Activated naive CD4-positive, alpha-beta T cell treated with anti-CD3 and anti-CD28 coated beads for 36 hours (primary cell): Measurements from ENCODE around the gene ZFP90. TPM values are rescaled to one million over a fixed set of nuclear protein-coding genes. Genes with fewer than 3 reads are reported as not detected.
"Not testable (repeated sequence)": the region's sequence is repeated elsewhere in the genome, so short reads cannot be mapped to it uniquely, and the experiment has no call there.

Experiments used
- CTCF ChIA-PET: fragments of 350-600 bp; sonication (Branson Sonifier 250); formaldehyde crosslinking; loops from one replicate; lab custom pipeline; 2021; ENCODE audit warnings: antibody characterized with exemption; lab: Charles Lee
- DNase-seq: peaks from one replicate; pipeline ENCODE4 v3.0.0-alpha.2; 2020
- H3K27ac Mint-ChIP-seq: one replicate; pipeline ENCODE4 v1.8.0; 2021; ENCODE audit warnings: mild to moderate bottlenecking, mixed read lengths
- H3K27me3 Mint-ChIP-seq: one replicate; pipeline ENCODE4 v1.8.0; 2021; ENCODE audit warnings: low read depth, mixed read lengths
- H3K36me3 Mint-ChIP-seq: one replicate; pipeline ENCODE4 v1.8.0; 2021; ENCODE audit warnings: low read depth, mixed read lengths
- H3K4me1 Mint-ChIP-seq: one replicate; pipeline ENCODE4 v1.8.0; 2021; ENCODE audit warnings: low read depth, mixed read lengths
- H3K4me3 Mint-ChIP-seq: one replicate; pipeline ENCODE4 v1.8.0; 2021; ENCODE audit warnings: mild to moderate bottlenecking, moderate library complexity, mixed read lengths
- H3K9me3 Mint-ChIP-seq: one replicate; pipeline ENCODE4 v1.8.0; 2021; ENCODE audit warnings: mixed read lengths
- intact Hi-C: fragments of 100-400 bp; cut with micrococcal nuclease; formaldehyde crosslinking; loops from one replicate; pipeline ENCODE4 v1.15.1; 2023
- total RNA-seq, 2 experiments: library from RNA; stranded (reverse); gene quantifications; one replicate each; pipeline ENCODE4 v1.2.3, GENCODE V29; 2021

Gene ZFP90
- total RNA-seq, result 10 to 100 TPM; 27.5 to 30.2 TPM

DNA sequence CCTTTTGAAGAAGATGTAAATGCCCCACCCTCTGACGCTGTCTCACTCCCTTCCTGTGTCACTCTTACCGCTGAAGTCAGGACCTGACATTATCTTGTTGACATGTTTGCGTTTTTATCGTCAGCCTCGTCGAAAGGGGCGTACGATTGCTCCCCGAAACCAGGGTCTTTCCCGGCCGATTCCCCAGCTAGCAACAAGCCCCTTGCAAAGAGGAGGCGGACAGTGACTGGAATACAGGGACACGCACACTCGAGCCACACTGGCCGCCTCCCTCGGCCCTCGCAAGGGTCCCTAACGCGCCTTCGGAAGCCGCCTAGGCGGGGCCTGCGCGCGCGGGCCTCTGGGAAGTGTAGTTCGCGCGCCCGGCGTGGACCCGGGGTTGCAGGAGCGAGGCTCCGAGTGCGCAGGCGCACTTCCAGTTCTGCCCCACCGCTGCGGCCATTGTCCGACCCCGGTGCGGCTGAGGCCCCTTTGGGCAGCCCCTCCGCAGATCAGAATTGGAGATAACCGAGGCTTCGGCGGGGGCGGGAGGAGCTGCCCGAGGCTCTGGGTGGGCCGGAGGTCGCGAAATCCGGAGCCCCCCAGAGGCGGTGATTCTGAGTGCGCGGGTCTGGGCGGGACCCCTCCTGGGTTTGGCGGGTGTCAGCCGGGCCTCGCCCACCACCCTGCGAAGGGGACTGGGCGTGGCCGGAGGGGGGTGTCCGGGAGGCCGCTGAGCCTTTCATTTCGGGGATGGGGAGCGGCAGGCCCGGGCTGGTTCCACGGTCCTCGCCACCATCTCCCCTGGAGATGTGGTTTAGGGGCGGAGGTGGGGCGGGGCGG lies at the start of gene ZFP90:
ZFP90 (plus strand) TSS at position 412 of the 822 bp plus-strand sequence. CDS start 502 bp downstream, outside the sequence.
- intact Hi-C loops, result loop anchor here (1.0 kb wide), 1 partner anchor 9 kb away; no protein-coding TSS in a partner anchor
- H3K4me3 Mint-ChIP-seq, result peak within 1 kb of the TSS; percentile 91
- peaks cover 4% of the 10 kb centered on the region for H3K9me3 Mint-ChIP-seq
- DNase-seq, result peak; percentile 85
- peak within 1 kb of the TSS; percentile 96 for H3K27ac Mint-ChIP-seq
- H3K4me1 Mint-ChIP-seq, result peaks cover 19% of the 10 kb centered on the region
- no peaks in the 10 kb centered on the region for H3K27me3 Mint-ChIP-seq
- CTCF ChIA-PET, result interaction anchor here (1.1 to 2.2 kb wide), 4 partner anchors 10 to 51 kb away, joined by 5 to 14 read pairs (median 6); no protein-coding TSS in a partner anchor
- peaks cover 41% of the 10 kb centered on the region for H3K36me3 Mint-ChIP-seq

DNA sequence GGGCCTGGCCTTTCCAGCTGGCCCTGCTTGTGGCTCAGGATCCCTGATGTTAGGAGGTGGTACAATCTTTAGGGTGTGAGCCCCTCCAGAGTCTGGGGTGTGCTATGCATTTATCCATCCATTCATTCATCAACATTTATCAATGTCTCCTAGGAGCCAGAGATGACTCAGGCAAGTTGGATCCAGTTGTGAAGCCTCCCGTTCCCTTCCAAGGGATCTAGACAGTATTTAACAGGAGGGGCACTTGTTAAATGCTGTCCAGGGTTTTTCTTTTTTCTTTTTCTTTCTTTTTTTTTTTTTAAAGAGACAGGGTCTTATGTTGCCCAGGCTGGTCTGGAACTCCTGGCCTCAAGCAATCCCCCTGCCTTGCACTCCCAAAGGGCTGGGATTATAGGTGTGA lies 48.7 kb upstream of the ZFP90 start:
- intact Hi-C loops, result no loop called here
- no peak for DNase-seq
- no peaks in the 10 kb centered on the region for H3K27me3 Mint-ChIP-seq
- H3K4me1 Mint-ChIP-seq, result no peaks in the 10 kb centered on the region
- no peaks in the 10 kb centered on the region for H3K9me3 Mint-ChIP-seq
- no peak overlapping the region for H3K4me3 Mint-ChIP-seq
- CTCF ChIA-PET, result interaction anchor here (0.6 to 1.5 kb wide), 2 partner anchors 19 to 30 kb away, joined by 3 to 5 read pairs; no protein-coding TSS in a partner anchor
- no peaks in the 10 kb centered on the region for H3K36me3 Mint-ChIP-seq
- H3K27ac Mint-ChIP-seq, result no peak overlapping the region

DNA sequence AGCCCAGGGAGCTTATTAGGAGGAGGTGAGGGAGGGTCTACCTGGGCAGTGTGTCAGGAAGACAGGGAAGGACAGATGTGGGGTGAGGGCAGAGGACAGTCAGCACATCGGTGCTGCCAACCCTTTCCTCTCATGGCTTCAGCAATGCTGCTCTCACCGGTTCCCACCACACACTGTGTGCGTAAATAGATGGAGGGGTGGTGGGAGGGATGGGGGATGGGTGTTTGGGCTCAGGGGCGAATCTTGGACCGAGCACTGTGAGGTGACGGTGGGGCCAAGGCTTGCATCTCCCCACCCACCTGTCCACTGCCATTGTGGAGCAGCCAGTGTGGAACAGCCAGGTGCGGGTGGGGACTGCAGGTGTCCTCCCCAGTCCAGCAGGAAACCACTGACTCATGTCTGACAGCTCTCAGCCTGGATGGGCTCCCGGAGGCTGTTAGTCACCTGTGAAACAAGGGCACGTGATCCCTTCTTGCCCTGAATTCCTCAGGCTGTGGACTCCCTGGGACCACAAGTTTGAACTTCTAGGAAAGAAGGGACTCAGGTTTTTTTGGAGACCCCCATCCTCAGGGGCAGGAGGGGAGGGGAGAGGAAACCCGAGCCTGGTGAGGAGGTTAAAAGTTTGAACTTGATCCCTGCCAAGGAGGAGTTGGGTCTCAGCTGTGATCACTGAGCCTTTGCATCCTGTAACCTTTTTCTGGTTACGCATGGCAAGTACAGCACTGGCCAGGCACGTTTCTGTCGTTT lies 48.1 kb upstream of the ZFP90 start:
- intact Hi-C loops, result no loop called here
- H3K27me3 Mint-ChIP-seq, result no peaks in the 10 kb centered on the region
- H3K36me3 Mint-ChIP-seq, result no peaks in the 10 kb centered on the region
- H3K27ac Mint-ChIP-seq, result no peak overlapping the region
- H3K9me3 Mint-ChIP-seq, result no peaks in the 10 kb centered on the region
- H3K4me1 Mint-ChIP-seq, result no peaks in the 10 kb centered on the region
- no peak overlapping the region for H3K4me3 Mint-ChIP-seq
- DNase-seq, result peak; percentile 32
- CTCF ChIA-PET, result interaction anchor here (1.5 kb wide), 1 partner anchor 30 kb away, joined by 5 read pairs; no protein-coding TSS in a partner anchor

DNA sequence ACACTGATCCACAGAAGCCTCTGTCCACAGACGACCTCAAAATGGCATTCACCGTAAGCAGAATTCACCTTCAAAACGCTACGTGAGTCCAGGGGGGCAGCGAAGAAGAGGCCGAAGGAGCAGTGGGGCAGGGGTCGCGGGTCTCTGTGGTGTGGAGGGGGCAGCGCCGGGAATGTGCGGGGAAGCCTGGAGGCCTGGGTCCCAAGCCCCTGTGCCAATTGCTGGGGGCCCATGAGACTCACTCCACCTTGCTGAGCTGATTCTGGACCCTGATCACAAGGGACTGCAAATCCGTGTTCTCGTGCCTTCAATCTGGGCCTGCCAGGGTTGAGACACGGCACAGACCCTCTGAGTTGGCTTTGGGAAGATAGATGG lies 47.5 kb upstream of the ZFP90 start:
- no peak for DNase-seq
- Mint-ChIP-seq H3K4me1 (no peaks in the 10 kb centered on the region), H3K4me3 (no peak overlapping the region), H3K27me3 (no peaks in the 10 kb centered on the region), H3K9me3 (no peaks in the 10 kb centered on the region), H3K36me3 (no peaks in the 10 kb centered on the region), H3K27ac (peak overlapping the region; percentile 18)
- CTCF ChIA-PET, result no interaction called here
- intact Hi-C loops, result no loop called here

DNA sequence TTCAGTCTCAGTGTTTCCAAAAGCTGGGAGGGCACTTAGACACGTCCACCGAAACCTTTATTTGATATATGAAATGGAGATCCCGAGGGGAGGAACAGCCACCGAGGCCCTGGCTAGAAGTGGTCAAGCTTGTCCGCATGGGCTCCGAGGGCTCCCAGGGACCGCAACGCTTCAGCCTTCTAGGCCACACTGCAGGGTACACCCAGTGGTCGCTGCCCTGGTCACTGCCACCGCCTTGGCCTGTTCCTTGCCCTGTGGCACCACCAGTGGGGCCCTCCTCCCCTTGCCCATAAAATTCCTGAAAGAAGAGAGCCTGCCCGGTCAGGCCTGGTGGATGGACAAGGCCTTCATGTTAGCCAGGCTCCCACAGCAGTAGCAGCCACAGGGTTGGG lies 46.9 kb upstream of the ZFP90 start:
- intact Hi-C loops, result no loop called here
- no peaks in the 10 kb centered on the region for H3K27me3 Mint-ChIP-seq
- CTCF ChIA-PET, result no interaction called here
- no peak overlapping the region for H3K27ac Mint-ChIP-seq
- no peaks in the 10 kb centered on the region for H3K36me3 Mint-ChIP-seq
- no peak overlapping the region for H3K4me3 Mint-ChIP-seq
- H3K9me3 Mint-ChIP-seq, result no peaks in the 10 kb centered on the region
- no peaks in the 10 kb centered on the region for H3K4me1 Mint-ChIP-seq
- no peak for DNase-seq

DNA sequence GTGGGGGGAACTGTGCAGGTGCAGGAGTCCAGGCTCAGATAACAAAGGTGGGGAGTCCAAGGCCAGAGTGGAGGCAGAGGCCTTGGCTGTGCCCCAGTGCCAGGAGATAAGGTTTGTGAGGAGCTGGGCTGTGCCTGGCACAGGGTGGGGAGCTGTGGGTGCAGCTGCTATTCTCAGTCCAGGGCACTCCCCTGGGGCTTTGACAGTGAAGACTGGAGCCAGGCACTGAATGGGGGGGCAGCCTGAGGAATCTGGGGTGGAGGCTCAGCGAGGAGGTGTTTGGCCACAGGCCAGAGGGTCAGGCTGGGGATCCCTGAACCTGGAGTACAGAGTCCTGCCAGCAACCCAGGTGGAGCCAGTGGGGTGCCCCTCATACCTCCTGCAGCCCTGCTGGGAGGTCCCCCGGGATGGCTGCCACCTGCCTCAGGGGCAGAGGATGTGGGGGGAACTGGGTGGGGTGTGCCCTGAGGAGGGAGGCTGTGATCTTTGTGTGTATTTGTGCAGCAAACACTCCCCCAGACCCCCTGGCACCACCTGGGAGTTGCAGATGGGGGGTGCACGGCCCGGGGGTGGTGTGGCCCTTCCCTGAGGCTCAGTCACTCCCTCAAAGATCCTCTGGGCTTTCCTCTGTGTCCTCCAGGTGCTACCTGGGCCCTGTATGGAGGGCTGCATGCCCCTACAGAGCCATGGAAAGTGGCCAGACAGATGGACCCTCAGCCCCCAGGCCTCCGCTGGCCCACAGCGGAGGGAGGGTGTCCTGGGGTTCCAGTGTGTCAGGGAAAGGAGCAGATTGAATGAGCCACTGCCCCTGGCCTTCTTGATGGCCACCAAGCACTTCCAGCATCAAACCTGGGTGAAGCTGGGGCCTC lies 46.3 kb upstream of the ZFP90 start:
- CTCF ChIA-PET, result no interaction called here
- Mint-ChIP-seq H3K36me3 (no peaks in the 10 kb centered on the region), H3K27me3 (no peaks in the 10 kb centered on the region), H3K27ac (no peak overlapping the region), H3K4me1 (no peaks in the 10 kb centered on the region), H3K4me3 (no peak overlapping the region), H3K9me3 (no peaks in the 10 kb centered on the region)
- intact Hi-C loops, result no loop called here
- no peak for DNase-seq

DNA sequence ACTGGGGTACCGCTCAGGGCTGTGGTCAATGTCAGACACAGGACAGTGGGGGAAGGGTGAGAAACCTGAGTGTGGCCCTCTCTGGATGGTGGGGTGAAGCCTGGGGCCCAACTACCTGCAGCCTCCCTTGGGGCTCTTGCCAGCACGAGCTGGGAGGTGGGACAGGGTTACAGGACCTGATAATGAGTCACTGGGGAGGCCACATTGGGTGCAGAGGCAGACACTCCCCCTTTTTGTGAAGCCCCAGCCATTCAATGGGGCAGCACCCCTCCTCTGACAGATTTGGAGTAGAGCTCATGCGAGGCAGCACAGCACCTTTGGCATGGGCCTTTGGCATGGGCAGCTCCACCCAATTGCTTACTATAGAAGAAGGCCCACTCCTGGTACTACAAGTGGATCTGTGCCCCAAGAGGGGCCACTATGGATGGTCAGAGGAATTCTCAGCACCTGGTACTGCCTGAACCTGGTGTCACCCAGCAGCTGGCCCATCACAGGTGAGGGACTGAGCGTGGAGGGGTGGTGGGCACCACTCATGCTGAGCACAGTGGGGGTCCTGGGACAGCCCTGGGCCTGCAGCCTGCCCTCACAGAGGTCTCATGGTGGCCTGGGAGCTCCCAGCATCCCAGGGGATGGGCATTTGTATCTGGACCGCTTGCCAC lies 45.5 kb upstream of the ZFP90 start:
- CTCF ChIA-PET, result interaction anchor here (0.8 kb wide), 1 partner anchor 17 kb away, joined by 3 read pairs; no protein-coding TSS in a partner anchor
- Mint-ChIP-seq H3K9me3 (no peaks in the 10 kb centered on the region), H3K36me3 (no peaks in the 10 kb centered on the region), H3K4me3 (no peak overlapping the region), H3K27ac (no peak overlapping the region), H3K27me3 (no peaks in the 10 kb centered on the region), H3K4me1 (no peaks in the 10 kb centered on the region)
- intact Hi-C loops, result no loop called here
- no peak for DNase-seq

DNA sequence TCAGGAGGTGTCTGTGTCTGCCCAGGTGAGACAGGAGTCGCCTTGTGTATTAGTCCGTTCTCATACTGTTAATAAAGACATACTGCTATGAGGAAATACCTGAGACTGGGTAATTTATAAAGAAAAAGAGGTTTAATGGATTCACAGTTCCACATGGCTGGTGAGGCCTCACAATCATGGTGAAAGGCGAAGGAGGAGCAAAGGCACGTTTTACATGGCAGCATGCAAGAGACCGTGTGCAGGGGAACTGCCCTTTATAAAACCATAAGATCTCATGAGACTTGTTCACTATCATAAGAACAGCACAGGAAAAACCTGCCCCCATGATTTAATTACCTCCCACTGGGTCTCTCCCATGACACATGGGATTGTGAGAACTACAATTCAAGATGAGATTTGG lies 44.8 kb upstream of the ZFP90 start:
- H3K27me3 Mint-ChIP-seq, H3K36me3 Mint-ChIP-seq, H3K4me3 Mint-ChIP-seq, H3K9me3 Mint-ChIP-seq, DNase-seq, intact Hi-C loops, H3K27ac Mint-ChIP-seq, H3K4me1 Mint-ChIP-seq: not testable (repeated sequence)
- CTCF ChIA-PET, result interaction anchor here (0.8 kb wide), 1 partner anchor 16 kb away, joined by 3 read pairs; no protein-coding TSS in a partner anchor

DNA sequence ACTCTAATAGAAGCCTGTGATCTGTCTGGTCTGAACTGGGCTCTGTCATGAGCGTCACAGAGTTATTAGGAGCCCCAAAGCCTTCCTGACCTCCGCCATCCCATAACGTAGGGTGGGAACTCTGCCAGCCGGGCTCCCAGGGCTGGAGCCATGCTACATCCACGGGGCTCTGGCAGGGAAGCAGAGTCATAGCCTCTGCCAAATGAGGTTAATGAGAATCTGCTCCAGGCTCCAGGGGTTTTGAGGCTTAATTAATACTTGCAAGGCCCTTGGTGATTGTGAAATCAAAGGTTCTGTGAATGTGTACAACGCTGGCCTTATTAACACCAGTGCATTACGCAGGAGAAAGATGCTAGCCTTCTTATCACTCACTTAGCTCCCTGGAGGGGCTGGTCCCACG lies 42.4 kb upstream of the ZFP90 start:
- Mint-ChIP-seq H3K4me3 (no peak overlapping the region), H3K36me3 (no peaks in the 10 kb centered on the region), H3K9me3 (no peaks in the 10 kb centered on the region), H3K4me1 (no peaks in the 10 kb centered on the region), H3K27ac (no peak overlapping the region), H3K27me3 (no peaks in the 10 kb centered on the region)
- no peak for DNase-seq
- CTCF ChIA-PET, result interaction anchor here (0.6 to 1.6 kb wide), 3 partner anchors 14 to 94 kb away, joined by 3 to 6 read pairs (median 3); no protein-coding TSS in a partner anchor
- intact Hi-C loops, result no loop called here

DNA sequence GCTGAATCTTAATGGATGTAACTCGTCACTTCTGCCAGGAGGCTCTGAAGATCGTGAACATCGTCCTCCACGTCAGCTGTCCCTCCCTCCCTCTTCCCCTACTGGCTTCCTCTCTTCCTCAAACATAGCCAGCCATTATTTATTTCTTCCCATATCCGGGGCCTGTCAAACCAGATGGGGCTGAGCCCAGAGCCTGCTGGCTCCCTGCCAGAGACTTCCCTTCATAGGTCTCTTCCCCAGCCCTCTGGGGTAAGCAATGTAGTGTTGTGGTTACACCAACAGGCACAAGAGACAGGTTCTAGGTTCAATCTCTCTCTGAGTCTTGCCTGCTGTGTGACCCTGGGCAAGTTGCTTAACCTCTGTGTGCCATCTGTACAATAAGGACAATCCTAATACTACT lies 40.1 kb upstream of the ZFP90 start:
- CTCF ChIA-PET, result no interaction called here
- H3K27me3 Mint-ChIP-seq, result no peaks in the 10 kb centered on the region
- DNase-seq, result no peak
- H3K4me3 Mint-ChIP-seq, result no peak overlapping the region
- no peaks in the 10 kb centered on the region for H3K4me1 Mint-ChIP-seq
- no peaks in the 10 kb centered on the region for H3K9me3 Mint-ChIP-seq
- no peak overlapping the region for H3K27ac Mint-ChIP-seq
- intact Hi-C loops, result no loop called here
- H3K36me3 Mint-ChIP-seq, result no peaks in the 10 kb centered on the region

DNA sequence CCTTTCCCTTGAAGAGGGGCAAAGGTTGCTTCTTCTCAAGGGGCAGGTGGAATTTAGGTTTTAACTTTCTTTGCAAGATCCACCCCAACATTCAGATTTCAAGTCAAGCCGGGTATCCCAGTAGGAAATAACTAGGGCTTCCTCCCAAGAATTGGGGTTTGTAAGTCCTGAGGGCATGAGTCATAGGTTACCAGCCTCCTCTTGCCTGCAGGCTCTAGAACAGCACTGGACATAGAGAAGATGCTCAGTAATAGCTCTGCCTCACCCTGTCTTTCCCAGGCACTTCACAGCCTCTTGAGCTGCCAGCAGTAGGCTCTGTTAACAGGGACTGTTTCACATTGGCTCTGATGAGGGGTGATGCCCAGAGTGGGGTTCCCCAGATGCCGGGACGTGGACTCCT lies 35.8 kb upstream of the ZFP90 start:
- Mint-ChIP-seq H3K4me3 (no peak overlapping the region), H3K27ac (no peak overlapping the region), H3K36me3 (no peaks in the 10 kb centered on the region), H3K4me1 (no peaks in the 10 kb centered on the region), H3K9me3 (no peaks in the 10 kb centered on the region), H3K27me3 (no peaks in the 10 kb centered on the region)
- CTCF ChIA-PET, result no interaction called here
- DNase-seq, result no peak
- intact Hi-C loops, result no loop called here
